ENCODE measurements around the gene KRT4. TPM values are rescaled to one million over a fixed set of nuclear protein-coding genes. Genes with fewer than 3 reads are reported as not detected.

The KRT4 gene
- total RNA-seq, 1 donor from 2014 or later: not detected

DNA sequence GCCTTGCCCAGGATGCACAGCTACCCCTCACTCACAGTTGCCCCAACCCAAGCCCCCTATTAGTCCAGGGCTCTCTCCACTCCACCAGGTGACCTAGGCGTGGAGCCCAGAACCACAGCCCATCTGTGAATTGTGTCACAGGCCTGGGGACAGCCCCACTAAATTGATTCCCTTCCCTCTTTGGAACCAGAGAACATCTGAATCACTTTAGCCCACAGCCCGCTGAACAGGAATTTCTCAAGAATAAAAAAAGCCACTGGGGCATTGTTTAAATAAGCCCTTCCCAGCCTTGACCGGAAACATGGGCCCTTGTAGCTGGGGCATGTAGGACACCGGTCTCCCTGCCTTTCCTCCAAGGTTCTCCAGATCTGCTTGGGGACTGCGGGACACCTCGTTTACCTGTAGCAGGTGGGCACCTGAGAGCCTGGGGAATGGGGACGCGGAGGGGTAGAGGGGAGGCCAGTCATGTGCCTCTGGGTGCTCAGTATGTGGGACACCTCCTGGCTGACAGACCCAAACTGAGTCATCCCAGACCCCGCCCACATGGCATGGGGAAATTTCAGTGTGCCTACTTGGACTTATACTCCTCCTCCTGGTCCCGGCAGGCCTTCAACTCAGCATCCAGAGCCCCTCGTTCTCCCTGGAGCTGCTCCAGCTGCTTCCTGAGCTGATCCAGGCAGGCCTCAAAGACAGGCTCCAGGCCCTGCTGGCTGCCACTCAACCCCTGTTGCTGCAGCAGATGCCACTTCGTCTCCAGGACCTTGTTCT is 33.6 kb upstream of the KRT4 start:
- TF ChIP-seq, protein P1, sequence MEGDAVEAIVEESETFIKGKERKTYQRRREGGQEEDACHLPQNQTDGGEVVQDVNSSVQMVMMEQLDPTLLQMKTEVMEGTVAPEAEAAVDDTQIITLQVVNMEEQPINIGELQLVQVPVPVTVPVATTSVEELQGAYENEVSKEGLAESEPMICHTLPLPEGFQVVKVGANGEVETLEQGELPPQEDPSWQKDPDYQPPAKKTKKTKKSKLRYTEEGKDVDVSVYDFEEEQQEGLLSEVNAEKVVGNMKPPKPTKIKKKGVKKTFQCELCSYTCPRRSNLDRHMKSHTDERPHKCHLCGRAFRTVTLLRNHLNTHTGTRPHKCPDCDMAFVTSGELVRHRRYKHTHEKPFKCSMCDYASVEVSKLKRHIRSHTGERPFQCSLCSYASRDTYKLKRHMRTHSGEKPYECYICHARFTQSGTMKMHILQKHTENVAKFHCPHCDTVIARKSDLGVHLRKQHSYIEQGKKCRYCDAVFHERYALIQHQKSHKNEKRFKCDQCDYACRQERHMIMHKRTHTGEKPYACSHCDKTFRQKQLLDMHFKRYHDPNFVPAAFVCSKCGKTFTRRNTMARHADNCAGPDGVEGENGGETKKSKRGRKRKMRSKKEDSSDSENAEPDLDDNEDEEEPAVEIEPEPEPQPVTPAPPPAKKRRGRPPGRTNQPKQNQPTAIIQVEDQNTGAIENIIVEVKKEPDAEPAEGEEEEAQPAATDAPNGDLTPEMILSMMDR (IDR thresholded peaks at IDR 0.05): no peak
- no peaks in the 10 kb centered on the region for H3K27me3 ChIP-seq

DNA sequence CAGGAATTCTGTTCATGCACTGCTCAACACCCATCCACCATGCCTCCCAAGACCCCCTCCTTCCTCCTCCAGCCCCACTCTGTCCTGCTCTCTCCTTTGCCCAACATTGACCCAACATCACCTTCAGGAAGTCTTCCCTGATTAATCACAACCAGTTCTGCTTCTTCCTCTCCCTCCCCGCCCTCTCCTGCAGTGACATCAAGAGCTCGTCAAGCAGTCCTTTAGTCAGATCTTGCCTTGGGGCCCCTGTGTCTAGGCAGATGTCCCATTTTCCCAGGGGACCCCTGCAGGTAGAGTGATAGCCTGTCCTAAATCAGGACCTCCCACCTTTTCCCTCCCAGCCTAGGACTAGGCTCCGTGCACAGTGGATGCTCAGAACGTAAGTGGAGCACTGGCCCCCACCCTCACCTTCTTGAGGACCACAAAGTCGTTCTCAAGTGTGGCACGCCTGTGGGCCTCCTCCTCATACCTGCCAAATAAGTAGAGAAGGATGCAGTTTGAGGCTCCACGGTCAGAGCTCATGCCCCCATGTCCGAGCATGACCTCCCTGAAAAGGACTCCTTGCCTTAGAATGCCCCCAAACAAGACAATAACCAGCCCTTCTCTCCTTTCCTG is 32.5 kb upstream of the KRT4 start:
- Histone ChIP-seq H3K36me3 (no peaks in the 10 kb centered on the region), H3K4me1 (no peaks in the 10 kb centered on the region), H3K27ac (no peak overlapping the region), H3K27me3 (no peaks in the 10 kb centered on the region), H3K4me3 (no peak overlapping the region), H3K9me3 (no peaks in the 10 kb centered on the region)
- intact Hi-C loops (cut with DNase I): no loop called here
- TF ChIP-seq, protein P1 (IDR thresholded peaks at IDR 0.05): no peak
- DNase-seq (ENCODE audit: low spot score in 2 of 2): no peak

More for the DNA sequence above, 33.6 kb upstream of the KRT4 start:
- H3K36me3 ChIP-seq: no peaks in the 10 kb centered on the region
- H3K4me1 ChIP-seq: no peaks in the 10 kb centered on the region
- no peak overlapping the region for H3K27ac ChIP-seq
- intact Hi-C loops (cut with DNase I): no loop called here
- no peak for DNase-seq (ENCODE audit: low spot score in 2 of 2)
- H3K4me3 ChIP-seq: no peak overlapping the region
- H3K9me3 ChIP-seq: no peaks in the 10 kb centered on the region

DNA sequence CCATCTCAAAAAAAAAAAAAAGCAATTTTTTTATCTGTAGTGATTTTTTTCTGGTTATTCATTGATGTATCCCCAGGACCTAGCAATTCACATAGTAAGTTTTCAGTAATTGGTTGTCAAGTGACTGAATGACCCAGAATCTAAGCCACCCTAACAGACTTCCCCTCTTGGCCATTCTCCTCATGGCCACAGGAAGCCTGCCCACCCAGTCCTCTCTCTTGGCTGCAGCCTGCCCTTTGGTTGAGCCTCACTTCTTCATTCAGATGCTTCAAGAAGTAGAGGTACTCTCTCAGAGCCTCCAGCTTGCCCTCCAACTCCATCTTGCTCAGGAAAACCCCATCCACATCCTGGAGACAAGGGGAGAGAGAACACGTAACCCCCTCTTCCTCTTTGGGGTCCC is 32.0 kb upstream of the KRT4 start:
- no peak overlapping the region for H3K27ac ChIP-seq
- intact Hi-C loops (cut with DNase I): no loop called here
- no peak for DNase-seq (ENCODE audit: low spot score in 2 of 2)

DNA sequence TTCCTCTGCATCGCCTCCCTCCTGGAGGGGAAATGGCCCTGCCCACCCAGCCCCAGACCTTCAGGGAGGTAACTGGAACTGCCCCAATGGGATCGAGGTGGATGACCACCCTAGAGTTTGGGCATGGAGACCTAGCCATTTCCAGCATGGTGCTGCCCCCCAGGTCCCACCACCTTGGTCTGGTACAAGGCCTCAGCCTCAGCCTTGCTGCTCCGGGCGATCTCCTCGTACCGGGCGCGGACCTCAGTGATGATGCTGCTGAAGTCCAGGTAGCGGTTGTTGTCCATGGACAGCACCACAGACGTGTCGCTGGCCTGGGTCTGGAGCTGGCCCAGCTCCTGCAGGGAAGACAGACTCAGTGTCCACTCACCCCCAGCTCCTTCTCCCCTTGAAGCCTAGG is 30.5 kb upstream of the KRT4 start:
- no peak for DNase-seq (ENCODE audit: low spot score in 2 of 2)
- Histone ChIP-seq H3K27me3 (no peaks in the 10 kb centered on the region), H3K36me3 (no peaks in the 10 kb centered on the region), H3K4me3 (no peak overlapping the region), H3K27ac (no peak overlapping the region), H3K9me3 (no peaks in the 10 kb centered on the region), H3K4me1 (no peaks in the 10 kb centered on the region)
- intact Hi-C loops (cut with DNase I): no loop called here
- TF ChIP-seq, protein P1 (IDR thresholded peaks at IDR 0.05): no peak

More for the DNA sequence above, 32.0 kb upstream of the KRT4 start:
- Histone ChIP-seq H3K4me3 (no peak overlapping the region), H3K4me1 (no peaks in the 10 kb centered on the region), H3K36me3 (no peaks in the 10 kb centered on the region), H3K9me3 (no peaks in the 10 kb centered on the region), H3K27me3 (no peaks in the 10 kb centered on the region)
- TF ChIP-seq, protein P1 (IDR thresholded peaks at IDR 0.05): no peak

DNA sequence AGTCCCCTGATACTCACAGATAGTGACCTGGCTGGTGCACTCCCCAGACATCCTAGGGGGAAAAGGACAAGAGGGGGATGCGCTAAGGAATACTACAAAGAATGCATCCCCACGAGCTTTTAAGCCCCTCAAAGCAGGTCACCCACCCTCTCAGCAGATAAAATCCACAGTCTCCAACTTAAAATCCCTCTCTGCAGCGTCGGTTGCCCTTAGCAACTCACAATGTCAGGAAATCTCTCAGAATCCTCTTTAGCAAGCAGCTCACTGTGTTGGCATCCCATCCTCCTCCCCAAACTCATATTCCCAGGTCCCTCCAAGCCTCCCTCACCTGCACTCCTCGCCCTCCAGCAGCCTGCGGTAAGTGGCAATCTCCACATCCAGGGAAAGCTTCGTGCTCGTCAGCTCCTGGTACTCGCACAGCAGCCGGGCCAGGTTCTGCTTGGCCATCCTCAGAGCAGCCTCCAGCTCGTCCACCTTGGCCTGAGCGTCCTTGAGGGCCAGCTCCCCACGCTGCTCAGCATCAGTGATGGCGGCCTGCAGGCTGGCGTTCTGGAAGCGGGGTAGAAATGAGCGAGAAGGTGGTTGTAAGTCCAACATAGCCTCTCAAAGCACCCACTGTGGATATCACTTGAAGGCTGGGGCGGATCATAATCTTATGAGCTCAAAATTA is 25.7 kb upstream of the KRT4 start:
- no peak for DNase-seq (ENCODE audit: low spot score in 2 of 2)
- intact Hi-C loops (cut with DNase I): no loop called here
- H3K4me3 ChIP-seq: no peak overlapping the region

More for the DNA sequence above, 25.7 kb upstream of the KRT4 start:
- H3K36me3 ChIP-seq: no peaks in the 10 kb centered on the region
- H3K4me1 ChIP-seq: no peaks in the 10 kb centered on the region
- H3K27ac ChIP-seq: no peak overlapping the region
- no peaks in the 10 kb centered on the region for H3K9me3 ChIP-seq
- TF ChIP-seq, protein P1 (IDR thresholded peaks at IDR 0.05): no peak
- no peaks in the 10 kb centered on the region for H3K27me3 ChIP-seq
